GM20000 (cell line): ENCODE data around the gene PITPNM3.

ENCODE experiments used
- DNase-seq: peaks from one replicate; pipeline ENCODE4 v3.0.0; 2012; ENCODE audit warnings: low spot score
- TF ChIP-seq, protein P1 (sequence below): IDR thresholded peaks from 2 replicates; pipeline ENCODE4 v1.5.1; 2012; ENCODE audit warnings: mild to moderate bottlenecking, control low read depth; ENCODE audit errors: extremely low read depth, missing control alignments

Gene PITPNM3

DNA sequence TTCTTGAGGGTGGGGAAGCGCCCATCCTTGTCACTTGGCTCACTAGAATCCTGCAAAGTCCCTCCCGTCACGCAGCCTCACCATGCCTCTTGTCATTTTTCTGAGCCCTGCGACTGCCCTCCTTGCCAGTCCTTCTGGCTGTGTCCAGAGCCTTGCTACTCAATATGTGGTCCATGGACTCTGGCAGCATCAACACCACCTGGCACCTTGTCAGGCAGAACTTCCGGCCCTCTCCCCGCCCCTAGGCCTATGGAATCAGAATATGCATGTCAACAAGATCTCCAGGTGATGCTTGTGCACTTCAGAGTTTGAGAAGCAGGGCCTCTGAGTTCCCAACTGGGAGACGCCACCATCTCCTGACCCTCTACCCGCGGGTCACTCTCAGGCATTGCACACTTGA is 100.0 kb downstream of the PITPNM3 start:
- no peak for DNase-seq
- TF ChIP-seq, protein P1, sequence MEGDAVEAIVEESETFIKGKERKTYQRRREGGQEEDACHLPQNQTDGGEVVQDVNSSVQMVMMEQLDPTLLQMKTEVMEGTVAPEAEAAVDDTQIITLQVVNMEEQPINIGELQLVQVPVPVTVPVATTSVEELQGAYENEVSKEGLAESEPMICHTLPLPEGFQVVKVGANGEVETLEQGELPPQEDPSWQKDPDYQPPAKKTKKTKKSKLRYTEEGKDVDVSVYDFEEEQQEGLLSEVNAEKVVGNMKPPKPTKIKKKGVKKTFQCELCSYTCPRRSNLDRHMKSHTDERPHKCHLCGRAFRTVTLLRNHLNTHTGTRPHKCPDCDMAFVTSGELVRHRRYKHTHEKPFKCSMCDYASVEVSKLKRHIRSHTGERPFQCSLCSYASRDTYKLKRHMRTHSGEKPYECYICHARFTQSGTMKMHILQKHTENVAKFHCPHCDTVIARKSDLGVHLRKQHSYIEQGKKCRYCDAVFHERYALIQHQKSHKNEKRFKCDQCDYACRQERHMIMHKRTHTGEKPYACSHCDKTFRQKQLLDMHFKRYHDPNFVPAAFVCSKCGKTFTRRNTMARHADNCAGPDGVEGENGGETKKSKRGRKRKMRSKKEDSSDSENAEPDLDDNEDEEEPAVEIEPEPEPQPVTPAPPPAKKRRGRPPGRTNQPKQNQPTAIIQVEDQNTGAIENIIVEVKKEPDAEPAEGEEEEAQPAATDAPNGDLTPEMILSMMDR, result no peak

DNA sequence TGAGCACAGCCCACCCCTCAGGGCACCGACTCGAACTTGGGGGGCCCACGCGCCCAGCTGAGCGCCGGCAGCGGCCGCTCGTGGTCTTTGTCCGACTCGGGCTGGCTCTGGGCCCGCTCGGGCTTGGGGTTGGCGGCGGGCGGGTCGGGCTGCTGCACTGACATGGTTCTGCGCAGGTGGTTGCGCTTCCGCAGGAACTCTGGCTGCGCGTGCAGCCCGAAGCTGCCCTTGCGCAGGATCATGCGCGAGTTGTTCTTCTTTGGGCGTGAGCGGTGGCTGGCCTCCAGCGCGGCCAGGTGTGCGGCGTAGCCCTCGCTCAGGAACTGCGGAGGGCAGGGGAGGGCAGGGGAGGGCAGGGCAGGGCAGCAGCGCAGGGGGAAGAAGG is 101.0 kb downstream of the PITPNM3 start:
- TF ChIP-seq, protein P1, result no peak
- DNase-seq, result peak; percentile 63

GRCh38 chr17:6454495-6455320 is 101.6 kb downstream of the PITPNM3 start:
- TF ChIP-seq, protein P1, result no peak
- no peak for DNase-seq

DNA sequence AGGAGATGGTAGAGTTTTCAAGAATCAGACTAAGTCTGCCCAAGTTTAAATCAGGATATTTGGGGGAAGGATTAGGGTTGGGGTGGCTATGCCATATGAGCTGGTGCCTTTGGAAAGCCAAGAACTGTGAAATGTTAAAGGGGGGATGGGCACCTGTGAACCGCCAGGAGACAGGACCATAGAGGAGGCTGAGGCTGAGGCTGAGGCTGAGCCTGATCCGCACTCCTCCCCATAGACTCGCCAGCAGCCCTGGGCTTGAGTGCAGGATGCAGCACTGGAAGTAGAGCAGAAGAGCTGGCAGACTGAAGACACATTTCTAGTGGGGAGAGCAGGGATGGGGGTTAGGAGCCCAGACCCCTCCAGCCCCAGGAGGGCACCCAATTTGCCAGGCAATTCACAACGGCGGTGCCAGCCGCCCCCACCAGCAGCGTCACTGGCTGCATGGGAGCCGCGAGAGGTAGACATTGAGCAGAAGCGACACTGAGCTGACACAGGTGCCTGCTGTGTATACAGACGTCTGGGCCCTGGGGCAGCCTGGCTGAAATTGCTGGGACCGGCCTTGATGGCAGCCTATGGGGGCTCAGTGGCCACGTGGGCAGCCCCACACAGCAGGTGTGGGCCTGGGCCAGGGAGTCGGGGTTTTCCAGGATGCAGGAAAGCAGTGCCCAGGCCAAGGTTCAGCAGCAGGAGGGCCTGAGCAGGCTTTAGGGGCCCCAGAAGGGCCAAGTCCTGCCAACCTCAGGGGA is 102.9 kb downstream of the PITPNM3 start:
- TF ChIP-seq, protein P1, result no peak
- no peak for DNase-seq

- TF ChIP-seq, protein P1, result no peak
- no peak for DNase-seq
Observed at GRCh38 chr17:6452471-6453266, 103.7 kb downstream of the PITPNM3 start.

DNA sequence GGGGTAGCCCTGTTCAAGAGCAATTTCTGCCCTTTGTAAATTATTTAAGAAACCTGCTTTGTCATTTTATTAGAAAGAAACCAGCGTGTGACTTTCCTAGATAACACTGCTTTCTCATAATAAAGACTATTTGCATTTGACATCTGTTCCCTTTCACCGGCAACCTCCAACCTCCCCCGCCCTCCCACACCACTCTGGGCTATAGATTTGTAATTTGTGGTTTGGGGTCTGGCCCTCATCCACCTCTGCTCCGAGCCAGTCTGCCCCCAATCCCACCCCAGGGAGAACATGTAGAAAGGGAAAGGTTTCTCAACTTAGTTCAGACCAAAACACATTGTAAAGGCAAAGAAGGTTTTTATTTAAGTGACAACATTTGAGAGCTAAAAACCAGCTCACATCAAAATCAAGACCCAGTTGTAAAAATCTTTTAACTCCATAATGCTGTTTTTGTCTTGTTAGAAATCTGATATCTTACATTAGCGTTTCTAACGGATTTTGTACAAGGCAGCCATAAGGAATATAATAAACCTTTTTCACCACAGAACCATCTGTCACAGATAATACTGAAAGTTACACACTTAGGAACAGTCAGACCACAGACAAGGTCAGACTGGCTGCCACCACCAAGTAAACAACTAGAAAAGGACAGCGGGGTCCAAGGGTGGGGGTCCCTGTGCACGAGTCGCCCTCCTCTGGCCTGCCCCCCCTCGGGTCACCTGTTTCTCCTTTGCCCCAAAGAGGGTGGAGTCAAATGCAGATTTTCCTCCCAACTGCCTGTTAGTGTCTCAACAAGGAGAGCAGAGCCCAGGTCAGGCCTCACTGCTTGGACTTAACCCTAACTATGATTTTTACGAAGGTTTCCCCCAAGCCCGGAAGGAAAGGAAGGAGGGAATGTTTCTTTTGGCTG is 105.2 kb downstream of the PITPNM3 start:
- TF ChIP-seq, protein P1, result no peak

More for the DNA sequence above, 105.2 kb downstream of the PITPNM3 start:
- peak; percentile 42 for DNase-seq
